ENCODE results near the gene HMX1.

HMX1 gene

DNA sequence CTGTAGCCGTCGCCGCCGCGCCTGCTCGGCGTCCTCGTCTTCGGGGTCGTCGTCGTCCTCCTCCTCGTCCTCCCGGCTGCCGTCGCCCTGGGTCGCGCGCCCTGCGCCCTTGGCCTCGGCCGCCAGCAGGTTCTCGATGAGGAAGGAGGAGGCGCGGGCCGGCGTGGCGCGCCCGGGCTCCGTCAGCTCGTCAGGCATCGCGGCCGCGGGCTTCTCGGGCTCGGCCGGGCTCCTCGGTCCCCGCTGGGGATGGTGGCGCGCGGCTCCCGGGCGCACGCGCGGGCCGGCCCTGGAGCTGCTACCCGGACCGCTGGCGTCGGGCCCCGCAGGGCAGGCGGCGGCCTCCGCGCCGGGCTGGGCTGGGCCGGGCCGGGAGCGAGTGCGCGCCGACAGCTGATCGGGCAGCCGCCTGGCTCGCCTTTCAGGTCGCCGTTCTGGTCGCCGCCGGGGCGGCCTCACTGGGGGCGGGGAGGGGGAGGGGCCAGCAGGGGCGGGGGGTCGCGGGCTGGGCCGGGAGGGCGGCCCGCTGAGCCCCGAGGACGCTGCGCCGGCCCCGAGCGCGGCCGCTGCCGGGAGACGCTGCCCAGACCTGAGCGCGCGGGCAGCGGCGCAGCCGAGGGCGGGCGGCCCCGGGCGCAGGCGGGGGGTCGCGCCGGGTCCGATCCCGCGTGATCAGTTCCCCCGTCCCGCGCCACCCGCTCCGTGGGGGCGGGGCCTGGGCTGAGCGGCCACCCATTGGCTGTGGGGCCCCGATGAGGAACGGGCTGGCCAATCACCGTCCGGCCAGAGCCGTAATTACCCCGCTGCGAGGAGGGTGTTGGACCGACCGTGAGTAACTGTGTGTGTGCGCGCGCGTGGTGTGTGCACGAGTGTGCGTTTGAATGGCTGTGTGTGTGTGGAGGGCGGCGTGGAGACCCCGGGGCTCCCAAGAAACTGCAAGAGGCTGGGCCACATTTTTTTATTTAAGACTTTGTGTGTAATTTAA lies at the start of gene HMX1:
HMX1 (minus strand) TSS at position 423 of the 985 bp plus-strand sequence; CDS start at position 198, 225 bp downstream.
- DNase-seq, result no peak

DNA sequence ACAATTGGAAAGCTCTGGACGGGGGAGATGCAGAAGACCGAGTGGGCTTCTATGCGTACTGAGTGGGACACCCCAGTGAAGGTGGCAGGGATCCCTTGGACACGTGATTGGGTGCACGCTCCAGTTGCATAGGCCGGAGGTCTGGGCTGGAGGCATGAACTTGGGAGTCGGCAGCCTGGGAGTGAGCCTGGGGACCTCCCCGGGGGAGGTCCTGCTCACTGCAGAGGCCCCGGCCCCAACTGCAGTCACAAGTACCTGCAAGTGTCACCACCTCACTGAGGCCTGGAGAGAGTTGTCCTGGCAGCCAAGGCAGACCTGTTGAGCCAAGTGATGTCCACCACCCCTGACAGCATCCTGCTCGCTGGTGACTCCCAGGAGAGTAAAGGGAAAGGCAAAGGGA lies 49.3 kb upstream of the HMX1 start:
- no peak for DNase-seq

DNA sequence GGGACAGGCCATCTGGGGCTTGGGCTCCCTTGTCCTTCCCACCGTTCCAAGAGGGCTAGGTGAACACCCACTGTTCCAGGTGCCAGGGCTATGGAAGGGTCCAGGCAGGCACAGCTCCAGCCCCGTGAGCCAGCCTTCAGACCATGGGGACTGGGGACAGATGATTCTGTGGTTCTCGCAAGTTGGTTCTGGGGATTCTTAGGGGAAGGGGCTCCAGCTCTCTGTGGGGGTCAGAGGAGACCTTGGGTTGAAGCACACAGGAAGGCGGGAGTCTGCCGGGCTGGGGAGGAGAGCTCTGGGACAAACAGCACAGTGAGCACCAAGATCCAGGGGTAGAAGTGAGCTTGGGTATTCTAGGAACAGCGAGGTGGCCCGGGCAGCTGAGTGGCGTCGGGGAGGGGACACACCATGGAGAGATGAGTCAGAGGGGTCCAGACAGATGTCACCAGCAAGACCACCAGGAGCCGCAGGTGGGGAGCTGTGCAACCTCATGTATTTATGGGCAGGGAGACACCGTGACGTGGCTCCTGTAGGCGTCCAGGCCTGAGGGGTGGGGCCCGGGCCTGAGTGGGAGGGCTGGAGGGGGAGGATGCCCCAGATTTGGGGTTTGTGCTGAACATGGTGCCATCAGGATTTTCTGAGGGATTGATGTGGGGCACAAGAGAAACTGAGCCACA lies 48.8 kb upstream of the HMX1 start:
- no peak for DNase-seq

DNA sequence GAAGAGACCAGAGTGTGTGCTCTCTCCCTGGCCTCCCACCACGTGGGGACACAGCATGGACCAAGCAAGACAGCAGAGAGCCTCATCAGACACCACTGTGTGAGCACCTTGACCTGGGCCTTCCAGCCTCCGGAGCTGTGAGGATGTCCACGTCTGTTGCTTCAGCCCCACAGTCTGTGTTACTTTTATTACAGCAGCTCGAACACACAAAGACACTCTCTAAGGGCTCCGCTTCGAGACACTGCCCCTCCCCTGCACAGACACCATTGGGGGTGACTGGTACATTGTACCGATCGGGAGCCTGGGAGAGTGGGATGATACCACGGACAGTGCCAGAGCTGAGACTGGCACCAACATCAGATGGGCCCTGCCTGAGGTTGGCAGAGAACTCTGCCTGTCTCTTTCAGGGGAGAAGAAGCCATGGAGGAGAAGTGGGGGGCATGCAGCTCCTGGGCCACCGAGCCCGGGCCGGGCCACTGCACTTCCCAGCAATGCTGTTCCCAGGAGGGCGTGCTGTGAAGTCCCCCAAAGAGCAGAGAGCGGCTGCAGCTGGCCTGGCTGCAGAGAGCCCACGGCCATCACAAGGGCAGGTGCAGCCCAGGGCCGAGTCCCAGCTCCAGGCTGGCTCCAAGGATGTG lies 48.1 kb upstream of the HMX1 start:
- no peak for DNase-seq

DNA sequence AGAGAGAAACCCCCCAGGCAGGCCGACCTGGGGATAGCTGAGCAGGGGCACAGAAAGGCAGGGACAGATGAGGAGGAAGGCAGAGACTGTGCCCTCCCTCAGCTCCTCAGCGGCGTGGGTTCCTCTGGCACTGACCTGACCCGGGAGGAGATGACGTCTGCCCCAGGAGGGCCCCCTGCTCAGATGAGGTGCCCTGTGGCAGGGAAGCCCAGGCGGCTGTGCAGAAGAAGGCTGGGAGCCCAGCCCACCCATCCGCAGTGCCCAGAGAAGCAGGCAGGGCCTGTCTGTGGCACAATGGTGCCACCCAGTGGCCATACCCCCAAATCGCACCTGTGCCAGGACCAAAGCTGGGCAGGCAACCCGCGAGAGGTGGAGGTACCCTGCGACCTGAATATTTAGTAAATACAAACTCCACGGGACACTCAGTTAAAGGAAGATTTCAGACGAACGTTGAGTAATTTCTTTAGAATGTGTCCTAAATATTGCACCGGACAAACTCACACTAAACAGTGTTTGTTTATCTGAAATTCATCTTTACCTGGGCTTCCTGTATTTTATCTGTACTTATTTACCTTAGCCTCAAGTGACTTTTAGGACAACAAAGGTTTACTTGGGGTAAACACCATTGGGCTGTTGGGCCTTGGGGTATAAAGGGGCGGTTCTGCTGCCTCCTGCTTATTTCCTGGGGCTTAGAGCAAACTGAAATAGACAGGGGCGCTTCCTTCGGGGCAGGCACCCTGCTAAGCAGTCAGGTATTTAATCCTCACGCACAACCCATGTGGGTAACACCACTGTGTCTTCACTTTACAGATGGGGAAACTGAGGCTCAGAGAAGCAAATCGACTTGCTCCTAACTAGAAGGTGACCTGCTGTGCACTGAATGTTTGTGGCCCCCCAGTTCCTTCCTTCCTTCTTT lies 46.5 kb upstream of the HMX1 start:
- DNase-seq, result no peak

DNA sequence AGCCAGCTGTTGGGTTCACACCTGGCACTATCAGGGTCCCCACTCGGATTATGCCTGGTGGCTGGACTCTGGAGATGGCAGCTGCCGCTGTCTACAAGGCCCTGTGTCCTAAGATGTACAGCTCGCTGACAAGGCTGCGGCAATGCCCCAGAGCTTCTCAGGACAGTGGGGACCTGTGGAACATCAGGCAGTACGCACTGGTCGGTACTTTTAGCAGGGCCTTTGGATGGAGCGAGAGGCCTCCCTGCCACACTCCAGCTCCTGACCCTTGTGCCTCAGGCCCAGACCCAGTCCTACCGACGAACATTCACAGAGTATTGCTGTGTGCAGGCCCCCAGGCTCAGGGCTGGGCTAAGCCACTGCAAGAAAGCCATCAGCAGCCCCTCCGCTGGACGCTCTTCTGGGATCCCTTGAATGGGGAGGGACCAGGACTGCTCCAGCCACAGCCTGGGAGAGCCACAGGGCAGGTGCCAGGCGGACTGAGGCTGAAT lies 45.7 kb upstream of the HMX1 start:
- DNase-seq, result no peak

DNA sequence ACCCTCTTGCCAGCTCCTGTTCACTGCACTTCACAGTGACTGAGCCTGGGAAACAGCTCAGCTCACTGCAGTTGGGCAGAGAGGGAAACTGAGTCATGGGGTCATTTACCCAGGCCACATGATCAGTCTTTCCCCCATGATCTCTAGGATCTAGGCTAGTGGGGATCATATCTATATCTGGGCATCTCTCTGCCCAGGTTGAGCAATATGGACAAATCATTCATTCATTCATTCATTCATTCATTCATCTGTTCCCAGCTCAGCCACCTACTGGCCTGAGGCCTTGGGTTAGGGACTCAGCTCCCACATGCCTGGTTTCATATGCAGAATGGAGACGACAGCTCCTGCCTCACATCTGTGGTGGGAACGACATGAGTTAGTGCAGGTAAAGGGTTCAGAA lies 45.3 kb upstream of the HMX1 start:
- no peak for DNase-seq

DNA sequence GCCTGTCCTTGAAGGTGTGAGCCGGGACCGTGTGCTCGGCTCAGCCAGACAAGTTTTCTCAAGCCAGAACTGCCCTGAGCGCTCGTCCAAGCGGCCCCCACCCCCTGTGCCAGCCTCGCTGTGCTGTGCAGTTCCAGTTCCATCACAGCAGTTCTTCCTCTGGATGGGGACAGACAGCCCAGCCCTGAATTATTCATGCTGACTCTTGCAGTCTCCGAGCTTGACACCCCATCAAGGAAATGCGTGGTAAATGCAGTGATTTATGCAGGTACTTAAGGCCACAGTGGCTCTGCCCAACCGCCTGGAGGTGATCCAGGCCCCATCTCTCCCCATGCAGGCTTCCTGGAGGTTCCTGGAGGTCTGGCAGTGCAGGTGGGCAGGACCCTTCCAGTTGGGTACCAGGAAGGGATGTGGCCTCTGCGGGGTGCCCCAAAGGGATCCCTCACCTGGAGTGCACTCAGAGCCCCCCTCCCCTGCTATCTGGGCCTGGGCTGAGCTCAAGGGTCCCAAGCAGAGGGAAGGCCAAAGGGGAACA lies 44.8 kb upstream of the HMX1 start:
- DNase-seq, result no peak

DNA sequence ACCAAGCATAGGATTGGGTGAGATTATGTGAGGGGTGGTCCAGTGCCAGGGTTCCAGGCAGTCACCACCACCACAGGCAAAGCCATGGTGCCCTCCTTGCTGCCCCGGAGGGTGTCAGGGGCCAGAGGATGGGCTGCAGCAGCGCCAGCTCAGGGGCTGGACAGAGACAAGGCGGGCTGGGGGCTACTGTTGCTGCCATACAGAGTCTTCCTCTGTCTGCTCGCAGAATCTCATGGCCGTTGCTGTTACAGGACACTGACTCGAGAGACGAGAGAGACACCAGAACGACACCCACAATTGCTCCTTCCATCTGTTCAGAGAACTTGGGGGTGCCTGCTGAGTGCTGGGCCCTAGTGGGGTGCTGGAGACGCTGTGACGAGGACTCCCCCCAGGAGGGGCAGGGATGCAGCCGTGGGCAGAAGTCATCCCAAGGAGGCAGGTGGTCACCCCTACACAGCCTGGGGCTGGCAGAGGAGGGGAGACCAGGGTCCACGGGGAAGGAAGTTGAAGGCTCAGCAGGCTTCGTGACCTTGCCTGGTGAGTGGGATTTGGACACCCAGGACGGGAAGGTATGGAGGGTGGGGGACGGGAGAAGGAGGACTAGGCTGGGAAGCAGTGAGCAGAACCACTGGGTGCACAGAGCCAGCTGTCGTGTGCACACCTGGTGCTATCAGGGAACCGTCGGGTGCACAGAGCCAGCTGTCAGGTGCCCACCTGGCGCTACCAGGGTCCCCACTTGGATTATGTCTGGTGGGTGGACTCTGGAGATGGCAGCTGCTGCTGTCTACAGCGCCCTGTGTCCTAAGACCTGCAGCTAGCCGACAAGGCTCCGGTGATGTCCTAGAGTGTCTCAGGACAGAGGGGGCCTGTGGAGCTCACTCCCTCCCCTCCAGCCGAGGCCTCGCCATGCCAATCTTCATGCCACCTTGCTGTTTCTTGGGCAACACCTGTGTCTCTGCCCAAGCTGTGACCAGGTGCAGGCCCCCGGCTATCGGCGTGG lies 43.9 kb upstream of the HMX1 start:
- no peak for DNase-seq

DNA sequence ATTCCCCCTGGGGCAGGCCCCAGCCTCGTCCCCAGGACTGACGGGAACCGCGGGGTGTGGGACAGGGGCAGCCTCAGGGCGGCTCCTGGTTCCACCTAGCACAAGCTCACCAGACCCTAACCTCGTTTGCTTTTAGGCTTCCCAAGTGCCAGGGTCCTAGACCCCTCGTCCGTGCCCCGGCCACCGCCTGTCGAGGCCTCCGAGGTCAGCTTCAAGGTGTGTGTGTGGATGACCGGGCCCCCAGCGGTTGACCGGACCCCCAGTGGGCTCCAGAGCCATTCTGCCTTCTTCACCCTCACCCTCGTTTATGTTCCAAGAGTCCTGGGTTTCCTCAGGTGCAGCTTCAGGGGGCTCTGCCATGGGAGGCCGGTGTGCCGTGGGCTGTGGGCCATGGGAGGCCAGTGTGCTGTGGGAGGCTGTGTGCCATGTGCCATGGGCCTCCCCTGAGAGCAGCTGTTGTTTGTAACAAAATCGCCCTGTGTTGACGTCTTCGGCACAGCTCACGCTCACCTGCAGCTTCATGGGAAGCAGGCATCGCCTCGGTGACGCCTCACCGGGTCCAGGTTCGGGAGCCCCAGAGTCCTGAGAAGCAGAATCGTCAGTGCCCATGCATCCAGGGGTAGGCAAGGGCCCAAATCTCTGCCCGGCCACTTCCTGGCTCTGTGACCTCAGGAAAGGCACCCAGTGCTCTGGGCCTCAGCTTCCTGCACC lies 43.0 kb upstream of the HMX1 start:
- no peak for DNase-seq

DNA sequence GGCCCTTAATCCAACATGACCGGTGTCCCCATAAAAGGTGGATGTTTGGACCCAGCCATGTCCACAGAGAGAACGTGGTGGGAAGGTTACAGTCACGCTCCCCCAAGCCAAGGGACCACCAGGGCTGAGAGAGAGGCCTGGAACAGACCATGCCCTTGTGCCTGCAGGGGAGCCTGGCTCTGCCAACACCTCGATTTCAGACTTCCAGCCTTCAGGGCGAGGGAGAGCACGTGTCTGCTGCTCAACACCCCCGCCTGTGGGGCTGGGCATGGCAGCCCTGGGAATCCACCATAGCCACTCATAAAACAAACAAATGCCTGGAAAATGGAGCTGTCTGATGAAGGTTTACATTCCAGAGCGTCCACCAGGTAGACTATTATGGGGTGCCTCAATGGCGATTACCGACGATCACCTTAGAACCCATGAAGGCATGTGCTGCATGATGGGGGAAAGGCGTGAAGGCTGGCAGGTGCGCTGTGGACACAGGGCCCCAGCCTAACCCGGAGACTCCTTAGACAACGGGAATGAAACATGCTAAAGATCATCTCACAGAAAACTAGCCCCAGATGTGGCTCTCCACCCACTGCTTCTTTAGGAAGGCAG lies 42.3 kb upstream of the HMX1 start:
- DNase-seq, result no peak

DNA sequence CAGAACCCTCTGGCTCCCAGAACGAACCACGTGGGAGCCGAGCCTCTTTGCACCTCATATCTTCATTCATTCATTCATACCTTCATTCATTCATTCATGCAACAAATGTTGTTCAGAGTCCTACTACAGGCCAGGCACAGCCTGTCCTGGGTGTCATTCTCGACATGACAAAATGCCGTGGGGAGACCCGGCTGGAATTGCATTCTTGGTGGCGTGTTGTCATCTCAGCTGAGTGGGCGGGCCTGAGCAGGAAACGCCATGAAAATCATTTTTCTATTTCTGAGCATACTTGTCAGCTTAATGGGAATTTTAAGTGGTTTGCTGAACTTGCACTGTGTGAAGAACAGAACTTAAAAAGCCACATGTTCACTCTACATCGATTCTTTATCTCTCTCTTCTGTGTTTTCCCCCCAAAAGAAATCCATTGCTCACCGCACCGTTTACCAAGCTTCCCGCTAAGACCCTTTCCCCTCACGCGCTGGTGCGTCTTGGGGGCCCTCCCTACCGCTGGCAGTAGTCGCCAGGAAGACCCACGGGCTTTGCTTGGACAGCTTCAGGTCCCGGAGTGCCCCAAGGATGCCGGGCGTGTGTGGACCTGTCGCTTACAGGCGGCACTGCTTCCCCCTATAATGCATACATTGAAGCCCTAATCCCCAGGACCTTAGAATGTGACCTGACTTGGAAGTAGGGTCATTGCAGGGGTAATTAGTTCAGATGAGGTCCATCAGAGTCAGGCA lies 41.6 kb upstream of the HMX1 start:
- DNase-seq, result no peak

DNA sequence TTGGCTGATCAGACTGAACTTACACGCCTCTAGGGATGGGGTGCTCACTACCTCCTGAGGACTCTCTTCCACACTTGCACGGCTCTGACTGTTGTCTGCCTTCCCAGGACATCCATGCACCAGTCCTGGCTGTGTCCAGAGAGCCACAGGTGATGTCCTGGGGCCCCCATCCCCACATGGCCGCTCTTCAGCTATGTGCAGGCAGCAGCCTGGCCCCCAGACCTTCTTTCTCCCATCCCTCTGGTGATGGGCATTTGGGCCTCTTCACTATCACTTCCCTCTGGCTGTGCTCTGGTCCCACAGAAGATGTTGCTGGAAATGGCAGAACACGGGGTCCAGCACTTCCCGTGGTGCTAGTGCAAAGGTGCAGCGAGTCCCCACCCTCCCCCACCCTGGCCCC lies 40.9 kb upstream of the HMX1 start:
- DNase-seq, result no peak

DNA sequence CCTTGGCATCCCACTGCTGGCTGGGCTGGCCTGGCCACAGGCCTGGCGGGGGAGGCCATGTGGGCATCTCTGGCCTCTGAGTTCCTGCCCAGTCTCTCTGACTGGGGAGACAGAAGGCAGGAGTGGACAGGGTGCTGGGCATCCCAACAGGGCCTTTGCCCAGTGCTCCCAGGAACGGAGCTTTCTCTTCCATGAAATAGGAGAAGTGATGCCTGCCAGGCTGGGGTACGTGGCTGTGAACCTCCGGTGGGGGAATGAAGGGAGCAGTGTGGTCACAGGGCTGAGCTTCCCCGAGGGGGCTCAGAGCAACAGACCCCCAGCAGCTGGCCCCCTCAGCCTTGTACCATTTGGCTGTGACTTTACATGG lies 40.4 kb upstream of the HMX1 start:
- DNase-seq, result no peak

DNA sequence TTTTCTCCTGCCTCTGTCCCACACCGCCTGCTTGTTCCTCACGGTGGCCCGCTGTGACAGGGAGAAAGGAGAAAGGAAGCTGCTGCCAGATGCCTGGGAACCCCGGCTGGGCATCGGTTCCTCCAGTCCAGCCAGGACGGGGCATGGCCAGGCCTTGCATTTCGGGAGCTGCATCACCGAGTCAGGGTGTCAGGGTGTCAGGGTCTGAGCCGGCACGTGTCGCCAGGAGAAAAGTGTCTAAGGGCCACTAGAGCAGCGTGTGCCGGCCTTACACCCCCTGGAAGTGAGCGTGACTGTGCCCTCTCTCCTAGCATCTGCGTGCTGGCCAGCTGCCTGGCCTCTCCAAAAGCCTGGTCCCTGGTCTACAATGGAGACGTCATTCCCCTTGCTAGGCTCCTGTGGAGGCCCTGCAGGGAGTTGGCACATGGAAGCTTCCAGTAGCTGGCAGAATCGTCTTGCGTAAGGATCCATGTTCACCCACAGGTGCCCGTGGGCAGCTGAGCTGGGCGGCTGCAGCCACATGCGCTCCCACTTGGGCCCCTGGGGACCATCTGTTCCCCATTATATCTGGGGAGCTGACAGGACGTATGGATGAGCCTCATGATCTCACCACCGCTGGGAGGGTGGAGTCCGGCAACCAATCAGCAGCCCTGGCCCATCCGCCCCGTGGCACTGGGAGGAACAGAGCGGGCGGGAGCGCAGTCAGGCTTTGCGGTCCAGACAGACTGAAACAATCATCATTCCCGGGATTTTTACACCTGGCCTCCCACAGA lies 39.9 kb upstream of the HMX1 start:
- DNase-seq, result no peak

DNA sequence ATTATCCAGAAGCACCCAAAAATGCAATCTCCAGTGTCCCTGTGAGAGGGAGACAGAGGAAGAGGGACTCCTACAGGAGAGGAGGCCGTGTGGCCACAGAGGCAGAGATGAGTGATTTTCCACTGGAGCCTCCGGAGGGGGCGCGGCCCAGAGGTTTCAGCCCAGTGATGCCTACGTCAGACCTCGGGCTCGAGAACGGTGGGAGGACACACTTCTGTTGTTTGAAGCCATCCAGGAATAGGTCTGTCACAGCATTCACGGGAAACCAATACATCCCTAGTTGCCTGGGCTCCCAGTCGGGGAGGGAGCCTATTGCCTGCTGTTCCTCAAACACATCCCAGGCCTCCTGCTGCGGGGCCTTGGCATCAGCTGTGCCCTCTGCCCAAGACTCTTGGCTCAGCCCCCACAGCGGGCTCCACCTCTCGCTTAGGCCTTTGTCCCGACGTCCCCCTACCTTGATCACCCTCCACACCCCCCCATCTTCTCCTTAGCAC lies 39.2 kb upstream of the HMX1 start:
- no peak for DNase-seq

DNA sequence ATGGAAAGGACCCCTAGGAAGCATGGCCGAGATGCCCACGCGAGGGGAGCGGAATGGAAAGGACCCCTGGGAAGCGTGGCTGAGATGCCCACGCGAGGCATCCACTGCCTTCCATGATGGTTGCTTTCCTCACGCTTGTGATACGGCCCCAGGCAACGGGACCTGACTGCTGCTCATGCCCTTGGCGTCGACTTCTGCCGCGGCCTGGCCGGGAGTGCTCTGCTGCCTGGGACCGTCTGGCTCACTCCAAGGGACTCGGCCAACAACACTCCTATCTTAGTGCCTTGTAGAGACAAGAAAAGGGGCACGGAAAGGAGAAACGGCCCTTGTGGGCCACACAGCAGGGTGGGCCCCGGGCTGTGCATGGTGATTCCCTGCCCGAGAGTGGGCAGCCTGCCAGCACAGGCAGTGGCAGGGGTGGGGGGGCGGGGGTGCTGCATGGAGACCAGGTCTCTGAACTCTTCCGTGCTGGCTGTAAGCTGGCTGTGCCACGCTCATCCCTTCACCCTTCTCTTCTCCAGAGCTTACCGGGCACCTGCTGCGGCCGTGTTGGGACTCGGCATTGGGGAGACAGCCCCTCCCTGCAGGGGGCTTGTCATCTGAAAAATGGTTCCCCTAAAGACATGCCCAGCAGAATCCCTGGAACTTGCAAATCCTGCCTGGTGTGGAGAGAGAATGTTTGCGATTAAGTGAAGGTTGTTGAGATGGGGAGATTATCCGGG lies 38.6 kb upstream of the HMX1 start:
- DNase-seq, result no peak
